ENCODE data around the gene TREML1. TPM values are rescaled to one million over a fixed set of nuclear protein-coding genes. Genes with fewer than 3 reads are reported as not detected.

The TREML1 gene
- total RNA-seq, 3 donors from 2014 or later (not counting 1 experiment from before 2014, with no cell fraction given) = 1.4 to 8.6 (median 3.4) TPM

DNA sequence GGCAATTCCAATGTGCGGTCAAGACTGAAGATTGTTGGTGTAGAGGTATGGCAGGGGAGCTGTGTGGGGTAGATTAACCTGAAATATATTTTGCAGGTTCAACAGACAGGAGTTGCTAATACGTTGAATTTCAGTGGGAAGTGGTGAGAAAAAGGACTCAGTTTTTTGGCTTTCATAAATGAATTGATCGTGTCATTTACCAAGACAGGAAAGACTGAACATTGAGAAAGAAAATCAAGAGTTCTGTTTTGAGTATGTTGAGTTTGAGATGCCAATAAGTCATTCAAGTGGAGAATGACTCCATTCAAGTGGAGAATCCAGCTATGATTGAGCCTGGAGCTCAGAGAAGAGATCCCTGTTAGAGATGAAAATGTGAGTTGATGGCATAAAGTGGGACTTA lies 50.3 kb downstream of the TREML1 start:
- ATAC-seq = no peak
- TF ChIP-seq, protein P1, sequence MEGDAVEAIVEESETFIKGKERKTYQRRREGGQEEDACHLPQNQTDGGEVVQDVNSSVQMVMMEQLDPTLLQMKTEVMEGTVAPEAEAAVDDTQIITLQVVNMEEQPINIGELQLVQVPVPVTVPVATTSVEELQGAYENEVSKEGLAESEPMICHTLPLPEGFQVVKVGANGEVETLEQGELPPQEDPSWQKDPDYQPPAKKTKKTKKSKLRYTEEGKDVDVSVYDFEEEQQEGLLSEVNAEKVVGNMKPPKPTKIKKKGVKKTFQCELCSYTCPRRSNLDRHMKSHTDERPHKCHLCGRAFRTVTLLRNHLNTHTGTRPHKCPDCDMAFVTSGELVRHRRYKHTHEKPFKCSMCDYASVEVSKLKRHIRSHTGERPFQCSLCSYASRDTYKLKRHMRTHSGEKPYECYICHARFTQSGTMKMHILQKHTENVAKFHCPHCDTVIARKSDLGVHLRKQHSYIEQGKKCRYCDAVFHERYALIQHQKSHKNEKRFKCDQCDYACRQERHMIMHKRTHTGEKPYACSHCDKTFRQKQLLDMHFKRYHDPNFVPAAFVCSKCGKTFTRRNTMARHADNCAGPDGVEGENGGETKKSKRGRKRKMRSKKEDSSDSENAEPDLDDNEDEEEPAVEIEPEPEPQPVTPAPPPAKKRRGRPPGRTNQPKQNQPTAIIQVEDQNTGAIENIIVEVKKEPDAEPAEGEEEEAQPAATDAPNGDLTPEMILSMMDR (IDR thresholded peaks at IDR 0.05) = no peak
- no peak overlapping the region for H3K4me3 Mint-ChIP-seq

GRCh38 chr6:41100871-41101287 lies 53.3 kb downstream of the TREML1 start:
- intact Hi-C loops (cut with micrococcal nuclease) = no loop called here
- WGBS (ENCODE audit: insufficient coverage) = 98% methylated on average over 42 of the region's 42 CpGs
- Mint-ChIP-seq H3K27ac (no peak overlapping the region), H3K36me3 (peaks cover 32% of the 10 kb centered on the region), H3K4me1 (peaks cover 5 to 15% of the 10 kb centered on the region in 2 donors), H3K9me3 (no peaks in the 10 kb centered on the region), H3K27me3 (ENCODE audit: low read depth in 2 of 2) (no peaks in the 10 kb centered on the region), H3K4me3 (no peak overlapping the region)
- DNase-seq (no peak), ATAC-seq (peak in 1 of 3 donors; percentile 91)
- H3K4me3 ChIP-seq (ENCODE audit: low read length) = no peak overlapping the region
- H3K27ac ChIP-seq (ENCODE audit: low read length) = no peak overlapping the region
- H3K36me3 ChIP-seq (ENCODE audit: control insufficient read depth, insufficient read depth, low read length) = peaks cover 44% of the 10 kb centered on the region
- TF ChIP-seq, protein P1 (IDR thresholded peaks at IDR 0.05) = no peak
- no peaks in the 10 kb centered on the region for H3K9me3 ChIP-seq (ENCODE audit: control insufficient read depth, insufficient read depth, low read length)
- no peaks in the 10 kb centered on the region for H3K27me3 ChIP-seq (ENCODE audit: control insufficient read depth, insufficient read depth, low read length)
- H3K4me1 ChIP-seq (ENCODE audit: control insufficient read depth, insufficient read depth, low read length) = no peaks in the 10 kb centered on the region

More for the DNA sequence above, 50.3 kb downstream of the TREML1 start:
- 90% methylated on average over 3 of the region's 3 CpGs for WGBS (ENCODE audit: insufficient coverage)
- intact Hi-C loops (cut with micrococcal nuclease) = no loop called here
- no peaks in the 10 kb centered on the region for H3K9me3 Mint-ChIP-seq
- no peaks in the 10 kb centered on the region for H3K4me1 ChIP-seq (ENCODE audit: control insufficient read depth, insufficient read depth, low read length)
- H3K36me3 Mint-ChIP-seq = peaks cover 6% of the 10 kb centered on the region
- no peaks in the 10 kb centered on the region for H3K9me3 ChIP-seq (ENCODE audit: control insufficient read depth, insufficient read depth, low read length)
- H3K27me3 ChIP-seq (ENCODE audit: control insufficient read depth, insufficient read depth, low read length) = no peaks in the 10 kb centered on the region
- DNase-seq = no peak
- no peaks in the 10 kb centered on the region for H3K27me3 Mint-ChIP-seq (ENCODE audit: low read depth in 2 of 2)
- H3K27ac Mint-ChIP-seq = no peak overlapping the region
- H3K4me1 Mint-ChIP-seq = peaks cover 5 to 6% of the 10 kb centered on the region in 2 donors
- no peak overlapping the region for H3K4me3 ChIP-seq (ENCODE audit: low read length)
- H3K27ac ChIP-seq (ENCODE audit: low read length) = no peak overlapping the region
- H3K36me3 ChIP-seq (ENCODE audit: control insufficient read depth, insufficient read depth, low read length) = peaks cover 17% of the 10 kb centered on the region

Other genes with a start within 250 kb of the TREML1 start
- gene UNC5CL, start 115.1 kb downstream of the TREML1 start, total RNA-seq = 1 to 10 TPM; 2.1 to 5.3 (median 4.4) TPM
- gene TSPO2, start 111.9 kb downstream of the TREML1 start, total RNA-seq = not detected
- not detected for gene APOBEC2, start 101.1 kb downstream of the TREML1 start, total RNA-seq
- gene OARD1, start 82.0 kb downstream of the TREML1 start, total RNA-seq = 10 to 100 TPM; 30.8 to 36.7 (median 35.5) TPM
- gene NFYA, start 81.4 kb downstream of the TREML1 start, total RNA-seq = 10 to 100 TPM; 27.5 to 33.1 (median 33.0) TPM
- gene TREM2, start 8.8 kb upstream of the TREML1 start, total RNA-seq = not detected
- 1 to 10 TPM in 2 of 3 donors, under 1 TPM in 1; 0.75 to 3.0 (median 1.0) TPM for gene TREML2, start 46.8 kb upstream of the TREML1 start, total RNA-seq
- gene TREML4, start 74.0 kb upstream of the TREML1 start, total RNA-seq = 1 to 10 TPM in 1 of 3 donors, under 1 TPM in 2; 0.21 to 2.1 (median 0.32) TPM
- 10 to 100 TPM in 1 of 3 donors, 1 to 10 TPM in 2; 9.5 to 44.2 (median 9.8) TPM for gene TREM1, start 132.3 kb upstream of the TREML1 start, total RNA-seq
- not detected for gene NCR2, start 181.3 kb upstream of the TREML1 start, total RNA-seq

Measured in natural killer cell (primary cell).